ENCODE results near the gene ZNF107.
"Not testable (repeated sequence)": the region's sequence is repeated elsewhere in the genome, so short reads cannot be mapped to it uniquely, and the experiment has no call there.

Gene ZNF107

GRCh38 chr7:64651203-64651602 lies 14.7 kb upstream of the ZNF107 start:
- DNase-seq, result no peak

DNA sequence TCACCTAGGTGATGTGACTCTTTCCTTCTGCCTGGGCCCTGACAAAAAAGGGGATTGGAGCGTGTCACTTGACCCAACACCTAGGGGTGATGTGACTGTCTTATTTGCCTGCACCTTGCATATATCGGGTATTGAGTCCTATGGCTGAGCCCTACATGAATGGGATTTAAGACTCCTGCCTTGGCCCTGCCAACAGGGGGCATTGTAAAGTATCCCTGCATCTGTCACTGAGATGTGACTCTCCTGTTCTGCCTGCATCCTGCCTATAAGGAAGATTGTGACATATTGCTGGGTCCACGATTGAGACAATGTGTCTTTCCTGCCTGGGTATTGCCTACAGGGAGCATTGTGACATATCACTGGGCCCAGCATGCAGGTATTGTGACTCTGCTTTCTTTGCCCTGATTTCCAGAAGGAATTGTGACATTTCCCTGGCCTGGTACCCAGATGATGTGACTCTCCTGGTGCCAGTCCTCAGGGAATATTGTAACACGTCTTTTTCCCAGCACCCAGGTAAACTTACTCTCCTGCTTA lies 14.2 kb upstream of the ZNF107 start:
- DNase-seq, result no peak

- DNase-seq, result no peak
These were observed 12.1 kb upstream of the ZNF107 start for GRCh38 chr7:64653721-64654401.

GRCh38 chr7:64654796-64655548 lies 11.0 kb upstream of the ZNF107 start:
- DNase-seq, result no peak

DNA sequence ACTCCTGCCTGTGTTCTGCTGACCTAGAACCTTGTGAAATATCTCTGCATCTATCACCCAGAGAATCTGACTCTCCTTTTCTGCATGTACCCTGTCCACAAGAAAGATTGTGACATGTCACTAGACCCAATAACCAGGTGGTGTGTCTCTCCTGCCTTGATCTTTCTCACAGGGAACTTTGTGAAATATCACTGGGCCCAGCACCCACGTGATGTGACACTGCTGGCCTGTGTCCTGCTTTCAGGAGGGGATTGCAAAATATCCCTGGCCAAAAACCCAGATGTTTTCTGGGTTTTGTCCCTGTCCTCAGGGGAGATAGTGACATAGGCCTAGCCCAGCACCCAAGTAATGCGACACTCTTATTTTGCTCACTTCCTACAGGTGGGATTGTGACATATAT lies 10.1 kb upstream of the ZNF107 start:
- no peak for DNase-seq

- no peak for DNase-seq
These were observed 9.4 kb upstream of the ZNF107 start for GRCh38 chr7:64656489-64656888.

- not testable (repeated sequence) for DNase-seq
These were observed 3.8 kb upstream of the ZNF107 start for GRCh38 chr7:64662091-64662490.

GRCh38 chr7:64666663-64667050 lies 724 bp downstream of the ZNF107 start:
- no peak for DNase-seq

- DNase-seq, result no peak
These were observed 1.4 kb downstream of the ZNF107 start for GRCh38 chr7:64667311-64667710.

GRCh38 chr7:64672414-64672813 lies 6.5 kb downstream of the ZNF107 start:
- no peak for DNase-seq

DNA sequence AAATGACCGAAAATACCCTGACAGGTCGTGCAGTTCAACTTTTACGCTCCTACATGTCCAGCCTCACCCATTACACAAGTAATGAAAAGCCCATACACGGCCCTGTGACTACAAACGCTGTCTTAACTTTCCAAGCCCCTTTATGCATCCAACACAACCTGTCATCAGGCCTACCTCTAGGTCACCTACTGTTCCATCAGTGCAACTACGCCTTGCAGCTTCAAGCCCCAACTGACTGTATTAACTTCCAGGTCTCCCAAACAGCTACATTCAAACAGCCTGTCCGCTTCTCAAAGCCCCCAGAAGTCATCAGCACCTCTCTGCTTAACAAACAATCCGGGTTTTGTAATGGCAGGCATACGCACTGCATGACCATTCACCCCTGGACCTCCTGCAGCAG lies 19.2 kb downstream of the ZNF107 start:
- DNase-seq, result no peak

DNA sequence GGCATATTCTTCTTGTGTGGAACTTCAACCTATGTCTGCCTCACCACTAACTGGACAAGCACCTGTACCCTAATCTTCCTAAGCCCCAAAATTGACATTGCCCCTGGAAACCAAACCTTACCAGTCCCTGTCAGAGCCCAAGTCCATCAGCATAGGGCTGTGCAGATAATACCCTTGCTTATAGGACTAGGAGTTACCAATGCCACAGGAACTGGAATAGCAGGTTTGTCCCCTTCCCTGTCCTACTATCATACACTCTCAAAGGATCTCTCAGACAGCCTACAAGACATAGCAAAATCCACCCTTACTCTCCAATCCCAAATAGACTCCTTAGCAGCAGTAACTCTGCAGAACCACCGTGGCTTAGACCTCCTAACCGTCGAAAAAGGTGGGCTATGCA lies 19.8 kb downstream of the ZNF107 start:
- no peak for DNase-seq

DNA sequence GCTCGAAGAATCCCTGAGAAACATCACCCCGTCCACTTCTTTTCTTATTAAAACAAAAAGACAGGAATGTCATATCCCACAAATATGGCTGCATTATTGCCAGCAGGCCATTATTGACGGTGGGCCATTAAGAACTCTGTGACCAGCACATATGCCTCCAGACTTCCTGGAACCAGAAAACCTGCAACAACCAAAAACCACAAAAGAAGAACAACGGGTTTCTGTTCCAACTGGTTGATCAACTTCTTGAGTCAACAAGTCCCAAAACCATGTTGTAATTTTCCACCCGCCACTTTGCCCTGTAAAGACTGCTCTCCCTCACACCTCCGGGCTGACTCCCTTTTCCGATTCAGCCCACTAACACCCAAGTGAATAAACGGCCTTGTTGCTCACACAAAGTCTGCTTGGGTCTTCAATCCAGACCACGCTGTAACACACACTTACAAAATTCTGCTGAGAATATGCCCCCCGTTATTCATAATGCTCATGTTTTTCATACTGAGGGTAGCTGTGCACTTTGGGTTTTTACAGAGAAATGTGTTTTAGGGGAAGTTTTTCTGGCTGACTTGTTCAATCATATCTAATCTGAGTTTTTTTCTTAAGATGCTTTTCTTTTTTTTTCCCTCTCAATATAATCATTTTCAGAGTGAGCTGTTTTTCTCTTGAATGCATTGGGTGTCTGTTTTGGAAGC lies 20.7 kb downstream of the ZNF107 start:
- peak; percentile 60 for DNase-seq

- DNase-seq, result no peak
These were observed 21.3 kb downstream of the ZNF107 start for GRCh38 chr7:64687249-64687648.

DNA sequence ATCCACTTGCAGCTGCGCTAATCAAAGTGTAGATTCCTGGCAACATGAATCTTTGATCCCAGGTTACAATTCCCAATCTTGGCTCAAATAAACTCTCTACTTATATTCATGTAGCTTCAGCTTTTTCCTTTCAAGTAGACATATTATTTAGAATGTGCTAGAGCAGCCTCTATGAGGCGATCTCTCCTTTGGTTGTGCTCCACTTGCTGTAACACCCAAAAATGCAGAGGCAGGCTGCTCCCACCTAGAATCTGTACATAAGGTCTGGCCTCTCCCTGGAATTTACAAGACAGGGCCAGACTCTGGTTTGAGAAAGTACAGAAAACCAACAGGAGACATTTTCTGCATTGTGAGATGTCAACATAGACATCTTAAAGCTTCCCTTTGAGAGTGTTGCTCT lies 23.1 kb downstream of the ZNF107 start:
- no peak for DNase-seq

DNA sequence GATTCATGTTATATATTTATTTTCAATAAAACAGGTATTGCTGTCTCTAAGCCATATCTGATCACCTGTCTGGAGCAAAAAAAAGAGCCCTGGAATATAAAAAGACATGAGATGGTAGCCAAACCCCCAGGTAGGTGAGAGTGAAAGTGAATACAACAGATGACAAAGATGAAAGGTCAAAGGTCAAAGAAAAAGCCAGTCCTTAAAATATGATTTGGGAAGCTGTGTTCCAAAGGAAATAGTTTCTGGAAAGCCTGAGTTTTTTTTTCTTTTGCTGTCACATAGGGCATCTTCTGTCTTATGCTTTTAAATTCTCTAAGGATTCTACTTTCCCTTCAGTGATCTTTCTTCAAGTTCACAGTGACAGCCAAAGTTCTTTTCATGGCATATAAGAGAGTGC lies 25.9 kb downstream of the ZNF107 start:
- no peak for DNase-seq

DNA sequence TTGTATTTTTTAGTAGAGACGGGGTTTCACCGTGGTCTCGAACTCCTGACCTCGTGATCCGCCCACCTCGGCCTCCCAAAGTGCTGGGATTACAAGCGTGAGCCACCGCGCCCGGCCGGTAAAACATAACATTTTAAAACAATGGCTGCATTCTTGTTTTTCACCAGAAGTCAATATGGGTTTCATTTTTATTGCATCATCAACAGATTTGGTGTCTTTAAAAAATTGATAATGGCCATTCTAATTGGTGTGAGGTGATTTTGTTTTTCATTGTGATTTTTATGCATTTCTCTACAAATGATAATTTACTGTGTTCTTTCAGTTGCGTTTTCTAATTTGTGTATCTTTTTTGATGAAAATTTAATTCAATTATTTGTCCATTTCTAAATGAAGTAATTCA lies 31.9 kb downstream of the ZNF107 start:
- not testable (repeated sequence) for DNase-seq

- DNase-seq, result no peak
These were observed 40.8 kb downstream of the ZNF107 start for GRCh38 chr7:64706625-64707292.

- DNase-seq, result not testable (repeated sequence)
These were observed 52.0 kb downstream of the ZNF107 start for GRCh38 chr7:64717896-64718295.

DNA sequence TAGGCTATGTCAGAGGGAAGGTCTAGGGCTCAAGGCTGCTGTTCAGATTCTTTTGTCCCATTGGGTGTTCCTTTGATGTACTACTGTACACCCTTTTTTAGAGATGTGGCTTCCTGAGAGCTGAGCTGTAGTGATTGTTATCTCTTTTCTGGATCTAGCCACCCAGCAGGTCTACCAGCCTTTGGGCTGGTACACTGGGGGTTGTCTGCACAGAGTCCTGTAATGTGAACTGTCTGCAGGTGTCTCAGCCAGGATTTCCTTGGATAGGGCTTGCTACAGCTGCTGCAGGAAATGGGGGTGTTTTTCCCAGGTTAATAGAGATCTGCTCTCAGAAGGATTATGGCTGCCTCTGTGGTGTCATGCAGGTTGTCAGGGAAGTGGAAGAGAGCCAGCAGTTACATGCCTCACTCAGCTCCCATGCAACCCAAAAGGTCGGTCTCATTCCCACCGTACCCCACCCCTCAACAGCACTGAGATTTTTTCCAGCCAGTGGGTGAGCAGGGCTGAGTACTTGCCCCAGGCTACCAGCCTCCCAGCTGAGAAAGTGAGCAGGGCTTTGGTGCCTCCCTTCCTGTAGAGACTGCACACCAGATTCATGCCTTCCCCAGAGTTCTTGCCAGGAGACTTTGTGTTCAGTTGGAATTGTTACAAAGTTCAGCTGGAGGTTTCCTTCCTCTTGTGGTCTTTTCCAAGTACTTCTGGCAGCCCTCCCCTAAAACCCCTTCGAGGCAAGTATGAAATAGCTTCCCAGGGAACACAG lies 63.3 kb downstream of the ZNF107 start:
- DNase-seq, result no peak

GRCh38 chr7:64733550-64734240 lies 67.8 kb downstream of the ZNF107 start:
- no peak for DNase-seq

DNA sequence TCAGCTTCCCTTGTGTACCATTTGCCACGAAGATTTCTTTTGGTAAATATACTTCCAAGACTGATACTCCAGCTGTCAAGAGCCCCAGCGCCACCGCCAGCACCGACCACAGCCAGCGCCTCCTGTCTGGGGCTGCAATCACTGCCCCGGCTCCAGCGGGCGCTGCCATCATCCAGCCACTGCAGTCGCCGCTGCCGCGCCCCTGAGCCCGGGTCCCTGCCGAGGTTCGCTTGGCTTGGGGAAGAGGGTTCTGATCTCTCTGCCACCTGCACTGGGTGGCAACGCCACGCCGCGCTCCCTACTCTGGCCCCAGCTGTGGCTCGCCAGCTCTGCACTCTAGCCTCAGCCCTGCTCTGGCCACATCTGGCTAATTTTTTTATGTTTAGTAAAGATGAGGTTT lies 70.6 kb downstream of the ZNF107 start:
- no peak for DNase-seq

Measured in NCI-H1048 (cell line).